ENCODE results near the gene HMHB1.
A peak's percentile ranks its signal among the peaks of the same experiment; 100 is the strongest.

DNA sequence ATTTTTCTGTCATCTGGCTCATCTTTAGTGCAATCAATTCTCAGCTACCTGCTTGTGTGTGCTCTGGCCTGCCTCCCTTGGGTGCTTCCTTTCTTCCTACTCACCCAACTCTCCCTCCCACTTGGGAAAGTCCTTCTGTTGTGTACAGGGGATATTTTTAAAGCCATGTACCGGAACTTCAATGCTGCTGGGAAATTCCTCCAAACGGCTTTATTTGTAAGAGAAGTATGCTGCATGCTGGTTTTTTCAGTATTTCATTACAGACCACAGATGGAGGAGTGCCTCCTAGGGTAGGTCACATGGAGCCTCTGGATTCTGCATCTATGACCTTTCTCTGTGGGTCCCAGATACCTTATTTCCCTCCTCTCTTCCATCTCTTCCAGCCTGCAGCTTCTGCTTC lies 5.4 kb upstream of the HMHB1 start:
- TF ChIP-seq POLR2A (IDR thresholded peaks at IDR 0.05; ENCODE audit: low read depth, low read length) (0 out of 2 replicates have a peak, but pooled peaks have one; percentile 26), TAF1 (IDR thresholded peaks at IDR 0.05; ENCODE audit: borderline replicate concordance, low read depth, low read length) (no peak)

Measured in GM12892 (cell line).